HG03060 (cell line): ENCODE data around the gene TNFRSF1A.
"Not testable (repeated sequence)": the region's sequence is repeated elsewhere in the genome, so short reads cannot be mapped to it uniquely, and the experiment has no call there.

ENCODE experiments used
- ATAC-seq: cut with Tn5 transposase; IDR thresholded peaks from one replicate; pipeline ENCODE4 v1.9.1; 2021; ENCODE audit warnings: low read depth, moderate number of reproducible peaks; ENCODE audit not compliant: unreplicated experiment

TNFRSF1A gene

DNA sequence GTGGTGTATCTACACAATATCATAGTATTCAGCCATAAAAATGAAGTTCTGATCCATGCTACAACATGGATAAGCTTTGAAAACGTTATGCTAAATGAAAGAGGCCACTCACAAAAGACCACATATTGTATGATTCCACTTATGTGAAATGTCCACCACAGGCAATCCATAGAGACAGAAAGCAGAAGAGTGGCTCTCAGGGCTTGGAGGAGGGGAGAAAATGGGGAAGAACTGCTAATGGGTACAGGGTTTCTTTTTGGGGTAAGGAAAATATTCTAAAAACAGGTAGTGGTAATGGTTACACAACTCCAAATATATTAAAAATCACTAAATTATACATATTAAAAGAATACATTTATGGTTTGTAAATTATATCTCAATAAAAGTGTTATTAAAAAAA is 17.0 kb upstream of the TNFRSF1A start:
- no peak for ATAC-seq

- ATAC-seq = no peak
These were observed 14.5 kb upstream of the TNFRSF1A start for GRCh38 chr12:6356374-6356820.

- ATAC-seq = no peak
These were observed 13.9 kb upstream of the TNFRSF1A start for GRCh38 chr12:6355491-6356373.

- no peak for ATAC-seq
These were observed 12.9 kb upstream of the TNFRSF1A start for GRCh38 chr12:6354495-6355393.

DNA sequence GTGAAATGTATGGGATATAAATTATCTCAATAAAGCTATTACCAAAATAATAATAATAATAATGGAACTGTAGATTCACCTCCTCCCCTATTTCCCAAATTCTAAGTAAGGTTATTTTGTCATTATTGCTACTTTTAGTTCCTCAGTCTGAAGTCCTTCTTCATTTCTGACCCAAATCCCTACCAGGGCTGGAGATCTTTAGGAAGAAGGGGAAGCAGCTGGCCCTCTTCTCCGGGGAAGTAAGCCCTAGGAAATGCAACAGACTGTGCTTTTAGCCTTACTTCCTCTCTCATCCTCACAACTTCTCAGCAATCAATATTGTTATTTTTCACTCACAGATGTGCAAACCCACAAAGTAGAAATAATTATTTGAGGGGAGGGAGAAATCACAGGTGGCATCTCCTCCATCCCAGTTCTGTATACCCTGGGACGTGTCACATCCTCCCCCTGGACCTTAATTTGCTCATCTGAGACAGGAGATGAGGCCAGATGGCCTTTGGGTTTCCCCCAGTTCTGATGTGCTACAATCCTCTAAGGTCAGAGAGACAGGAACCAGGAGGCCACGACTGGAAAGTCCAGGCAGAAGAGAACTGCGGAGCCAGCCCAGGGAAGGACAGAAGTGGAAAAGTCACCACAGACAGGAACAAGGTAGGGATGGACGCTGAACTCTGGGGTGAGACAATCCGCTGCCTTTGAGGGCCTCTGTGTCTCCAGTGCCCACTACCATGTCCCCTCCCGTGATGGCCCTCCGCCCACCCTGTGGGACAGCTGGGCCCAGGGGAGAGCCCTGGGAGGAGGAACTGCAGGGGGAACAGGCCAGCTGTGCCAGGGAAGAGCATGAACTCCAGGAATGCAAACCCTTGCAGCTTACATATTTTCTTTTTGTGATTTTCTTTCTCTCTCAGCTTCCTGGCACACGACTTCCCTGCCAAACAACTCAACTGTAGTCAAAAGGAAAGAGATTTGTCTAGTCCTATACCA is 10.6 kb upstream of the TNFRSF1A start:
- no peak for ATAC-seq

- no peak for ATAC-seq
These were observed 9.7 kb upstream of the TNFRSF1A start for GRCh38 chr12:6351622-6352021.

- no peak for ATAC-seq
These were observed 5.8 kb upstream of the TNFRSF1A start for GRCh38 chr12:6347367-6348338.

- no peak for ATAC-seq
These were observed 5.1 kb upstream of the TNFRSF1A start for GRCh38 chr12:6346942-6347341.

DNA sequence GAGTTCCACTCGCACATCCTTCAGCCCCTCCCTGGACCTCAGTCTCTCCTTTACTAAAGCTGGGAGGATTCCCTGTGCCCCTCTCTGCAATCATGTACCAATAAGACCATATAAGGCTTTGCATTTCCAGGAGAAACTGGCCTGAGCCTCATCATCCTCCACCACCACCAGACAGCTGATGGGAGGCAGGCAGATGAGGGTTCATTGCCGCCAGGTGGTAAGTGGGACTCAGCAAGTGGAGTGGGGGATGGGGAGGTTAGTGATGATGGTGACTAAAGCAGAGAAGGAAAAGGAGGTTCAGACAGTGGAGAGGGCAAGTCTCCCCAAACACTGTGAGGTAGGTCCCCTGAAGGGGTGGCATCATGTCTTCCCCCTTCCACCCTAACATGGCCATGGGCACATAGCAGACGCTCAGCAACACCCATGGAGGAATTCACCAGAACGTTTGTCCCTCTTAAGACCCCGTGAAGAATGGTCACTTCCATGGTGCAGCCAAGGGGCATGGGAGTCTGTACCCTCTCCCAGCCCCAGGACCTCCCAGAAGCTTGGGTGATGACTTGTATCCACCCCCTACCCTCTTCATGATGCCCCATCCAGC is 4.5 kb upstream of the TNFRSF1A start:
- ATAC-seq = no peak

DNA sequence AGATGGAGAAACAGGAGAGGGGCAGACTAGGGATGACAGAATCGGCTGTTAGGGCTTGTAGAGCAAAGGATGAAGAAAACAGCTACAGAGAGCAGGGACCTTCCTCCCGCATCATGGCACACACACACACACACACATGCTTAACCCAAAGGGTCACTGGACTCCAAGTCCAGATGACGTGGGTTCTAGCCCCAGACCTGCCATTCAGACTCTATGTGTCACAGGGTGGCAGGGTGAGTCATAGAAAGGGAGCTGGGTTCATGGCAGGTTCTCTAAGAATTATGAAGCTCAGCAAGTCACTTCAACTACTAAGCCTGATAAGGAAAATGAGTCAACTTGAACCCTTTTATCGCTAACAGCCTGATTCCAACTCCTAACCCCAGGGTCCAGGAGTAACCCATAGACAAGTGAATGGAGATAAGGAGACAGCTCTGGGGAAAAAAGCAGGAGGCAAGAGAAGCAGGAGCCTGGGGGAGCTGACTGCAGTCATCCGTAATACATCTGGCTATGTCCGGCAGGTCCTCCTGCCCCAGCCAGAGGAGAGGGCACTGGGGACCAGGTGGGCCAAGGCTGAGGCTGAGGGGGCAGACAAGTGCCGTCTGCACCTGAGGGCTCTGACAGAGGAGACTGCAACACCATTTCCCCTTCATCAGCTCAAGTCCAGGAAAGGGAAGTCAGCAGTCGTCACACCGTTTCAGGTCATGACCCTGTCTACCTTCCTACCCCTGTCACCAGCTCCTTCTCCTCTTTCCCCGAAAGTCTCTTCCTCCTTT is 3.6 kb upstream of the TNFRSF1A start:
- no peak for ATAC-seq

DNA sequence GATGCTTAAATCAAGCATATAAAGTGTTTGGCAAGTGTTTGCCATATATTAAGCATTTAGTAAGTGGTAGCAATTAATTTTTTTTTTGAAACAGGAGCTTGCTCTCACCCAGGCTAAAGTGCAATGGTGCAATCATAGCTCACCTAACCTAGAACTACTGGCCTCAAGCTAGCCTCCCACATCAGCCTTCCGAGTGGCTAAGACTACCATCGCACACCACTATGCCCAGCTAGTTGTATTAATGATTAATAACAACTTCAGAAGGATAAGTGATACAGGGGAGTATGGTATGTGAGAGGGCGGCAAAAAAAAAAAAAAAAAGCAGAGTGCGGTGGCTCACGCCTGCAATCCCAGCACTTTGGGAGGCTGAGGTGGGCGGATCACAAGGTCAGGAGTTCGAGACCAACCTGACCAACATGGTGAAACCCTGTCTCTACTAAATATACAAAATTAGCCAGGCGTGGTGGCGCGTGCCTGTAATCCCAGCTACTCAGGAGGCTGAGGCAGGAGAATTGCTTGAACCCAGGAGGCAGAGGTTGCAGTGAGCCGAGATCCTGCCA is 2.3 kb upstream of the TNFRSF1A start:
- not testable (repeated sequence) for ATAC-seq

DNA sequence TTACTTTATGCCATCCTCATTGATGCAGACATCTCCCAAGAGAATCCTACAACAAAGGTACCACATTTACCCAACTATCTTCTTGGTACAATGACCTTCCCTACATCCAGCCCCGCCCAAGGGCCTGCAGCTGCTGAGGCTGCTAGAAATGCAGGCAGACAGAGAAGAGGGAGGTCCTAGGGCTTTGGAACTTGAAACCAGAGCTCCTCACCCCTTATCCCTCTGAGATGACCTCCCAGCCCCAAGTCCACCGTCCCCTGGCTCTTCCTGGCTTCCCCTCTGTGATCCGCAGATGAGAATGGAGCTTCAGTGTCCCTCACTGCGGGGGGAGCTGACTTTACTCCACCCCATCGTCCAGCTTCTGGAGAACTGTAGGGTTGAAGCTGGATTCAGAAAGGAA is 1.6 kb upstream of the TNFRSF1A start:
- no peak for ATAC-seq

DNA sequence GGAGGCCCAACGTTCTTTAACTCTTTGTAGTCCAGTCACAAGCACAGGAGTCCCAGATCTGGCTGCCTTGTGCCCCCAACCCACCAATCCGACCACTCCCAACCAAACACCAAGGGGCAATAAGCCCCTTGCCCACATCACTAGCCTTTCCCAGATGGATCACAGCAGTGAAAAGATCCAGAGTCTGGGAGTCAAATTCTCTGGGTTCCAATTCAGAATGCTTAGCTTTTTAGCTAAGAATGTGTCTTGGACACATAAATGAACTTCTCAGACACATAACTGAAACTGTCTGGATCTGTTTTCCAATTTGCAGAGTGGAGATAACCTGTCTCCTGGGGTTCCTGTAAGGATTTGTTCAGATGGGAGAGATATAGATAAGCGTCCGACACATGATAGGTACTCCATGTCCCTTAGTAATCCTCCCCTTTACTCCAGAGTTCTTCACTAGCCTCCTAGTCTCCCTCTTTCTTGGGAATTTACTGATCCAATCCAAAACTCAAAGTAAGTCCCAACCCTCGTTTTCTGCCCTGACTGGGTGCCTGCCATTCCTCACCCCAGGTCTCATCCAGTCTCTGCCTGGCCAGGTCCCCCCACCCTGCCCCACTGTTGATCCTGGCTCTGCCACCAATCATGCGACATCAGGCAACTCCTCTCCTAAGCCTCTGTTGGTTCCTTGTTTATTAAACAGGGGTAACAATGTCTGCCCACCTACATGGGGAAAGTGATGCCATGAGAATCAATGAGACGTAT is 439 bp upstream of the TNFRSF1A start:
- no peak for ATAC-seq

DNA sequence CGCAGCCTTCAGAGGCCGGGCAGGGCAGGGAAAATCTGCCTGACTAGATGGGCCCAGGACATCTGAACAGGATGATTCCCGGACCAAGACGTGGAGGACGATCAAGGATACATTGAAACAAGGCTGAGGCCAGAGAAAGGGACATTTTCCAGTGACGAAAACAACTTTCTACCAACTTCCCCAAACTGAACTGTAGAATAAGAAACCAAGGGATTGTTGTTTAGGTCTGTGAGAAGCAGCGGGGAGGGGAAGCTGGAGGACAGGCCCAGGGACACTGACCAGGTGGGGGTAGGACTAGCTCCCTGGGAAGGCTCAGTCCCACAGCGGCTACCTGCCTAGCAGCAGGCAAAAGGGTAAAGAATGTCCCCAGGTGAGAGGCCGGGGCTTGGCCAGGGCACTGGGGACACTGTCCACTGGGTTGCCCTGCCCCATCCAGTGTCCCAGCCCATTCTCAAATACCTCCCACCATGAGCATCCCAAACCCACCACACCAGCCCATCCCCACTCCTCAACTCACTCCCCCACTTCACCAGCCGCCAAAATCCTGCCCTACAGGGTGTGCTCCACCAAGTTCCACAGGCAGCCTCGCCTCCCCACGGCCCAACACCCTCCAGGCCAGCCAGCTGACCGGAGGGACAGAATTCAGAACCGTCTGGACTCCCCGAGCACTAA is 995 bp downstream of the TNFRSF1A start:
- ATAC-seq = no peak

DNA sequence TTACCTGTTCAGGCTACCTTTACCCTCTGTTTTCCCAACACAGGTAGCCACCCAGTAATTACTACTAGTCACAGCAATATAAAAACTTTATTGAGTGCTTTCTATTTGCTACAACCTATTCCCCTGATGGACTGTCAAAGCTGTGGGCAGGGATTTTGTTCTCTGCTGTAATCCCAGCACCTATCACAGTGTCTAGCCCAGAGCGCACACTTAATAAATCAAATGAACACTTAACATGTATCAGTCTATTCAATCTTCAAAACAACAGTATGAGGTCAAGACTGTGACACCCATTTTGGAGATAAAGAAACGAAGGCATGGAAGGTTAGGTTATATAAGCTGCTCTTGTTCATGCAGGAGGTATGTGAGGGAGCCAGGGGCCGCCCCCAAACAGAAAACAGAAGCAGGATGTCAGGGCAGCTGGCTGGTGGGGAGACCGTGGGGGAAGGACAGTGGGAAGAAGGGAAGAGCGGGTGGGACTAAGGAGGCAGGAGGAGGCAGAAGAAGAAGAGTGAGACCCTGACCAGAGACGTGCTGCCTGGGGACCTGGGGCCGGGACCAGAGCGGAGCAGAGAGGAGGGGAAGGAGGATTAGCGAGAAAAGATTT is 1.7 kb downstream of the TNFRSF1A start:
- ATAC-seq = no peak

GRCh38 chr12:6338955-6339354 is 2.9 kb downstream of the TNFRSF1A start:
- no peak for ATAC-seq
